ENCODE measurements around the gene USH1C. TPM values are rescaled to one million over a fixed set of nuclear protein-coding genes. Genes with fewer than 3 reads are reported as not detected.

Gene USH1C
- total RNA-seq, 4 donors from 2014 or later = not detected

- no peaks in the 10 kb centered on the region for H3K36me3 ChIP-seq
- no peak overlapping the region for H3K27ac ChIP-seq
- H3K9me3 ChIP-seq = no peaks in the 10 kb centered on the region
- DNase-seq (ENCODE audit: low spot score in 2 of 2) = no peak
- no peaks in the 10 kb centered on the region for H3K4me1 ChIP-seq
- WGBS, 2 donors = 87 to 89% methylated on average over 6 to 9 of the region's 9 CpGs
- H3K4me3 ChIP-seq = no peak overlapping the region
- H3K27me3 ChIP-seq = no peaks in the 10 kb centered on the region
- TF ChIP-seq EP300 (IDR thresholded peaks at IDR 0.05) = no peak
- TF ChIP-seq POLR2A (IDR thresholded peaks at IDR 0.05) = no peak
- TF ChIP-seq CTCF (IDR thresholded peaks at IDR 0.05) = no peak
Observed at GRCh38 chr11:17558916-17559315, 14.7 kb upstream of the USH1C start.

- Histone ChIP-seq H3K4me3 (no peak overlapping the region), H3K9me3 (no peaks in the 10 kb centered on the region), H3K27ac (no peak overlapping the region), H3K27me3 (no peaks in the 10 kb centered on the region), H3K4me1 (no peaks in the 10 kb centered on the region), H3K36me3 (no peaks in the 10 kb centered on the region)
- WGBS, 2 donors = 75 to 83% methylated on average over 14 to 15 of the region's 15 CpGs
- DNase-seq (ENCODE audit: low spot score in 2 of 2) = no peak
- TF ChIP-seq CTCF (IDR thresholded peaks at IDR 0.05) (no peak), EP300 (IDR thresholded peaks at IDR 0.05) (no peak), POLR2A (IDR thresholded peaks at IDR 0.05) (no peak)
Observed at GRCh38 chr11:17558025-17558780, 14.0 kb upstream of the USH1C start.

GRCh38 chr11:17556999-17557398 lies 12.8 kb upstream of the USH1C start:
- Histone ChIP-seq H3K27me3 (no peaks in the 10 kb centered on the region), H3K36me3 (no peaks in the 10 kb centered on the region), H3K4me1 (no peaks in the 10 kb centered on the region), H3K4me3 (no peak overlapping the region), H3K9me3 (no peaks in the 10 kb centered on the region), H3K27ac (no peak overlapping the region)
- WGBS, 2 donors = 82 to 84% methylated on average over 8 of the region's 8 CpGs
- TF ChIP-seq CTCF (IDR thresholded peaks at IDR 0.05) = no peak
- TF ChIP-seq POLR2A (IDR thresholded peaks at IDR 0.05) = no peak
- no peak for TF ChIP-seq EP300 (IDR thresholded peaks at IDR 0.05)
- DNase-seq (ENCODE audit: low spot score in 2 of 2) = no peak

DNA sequence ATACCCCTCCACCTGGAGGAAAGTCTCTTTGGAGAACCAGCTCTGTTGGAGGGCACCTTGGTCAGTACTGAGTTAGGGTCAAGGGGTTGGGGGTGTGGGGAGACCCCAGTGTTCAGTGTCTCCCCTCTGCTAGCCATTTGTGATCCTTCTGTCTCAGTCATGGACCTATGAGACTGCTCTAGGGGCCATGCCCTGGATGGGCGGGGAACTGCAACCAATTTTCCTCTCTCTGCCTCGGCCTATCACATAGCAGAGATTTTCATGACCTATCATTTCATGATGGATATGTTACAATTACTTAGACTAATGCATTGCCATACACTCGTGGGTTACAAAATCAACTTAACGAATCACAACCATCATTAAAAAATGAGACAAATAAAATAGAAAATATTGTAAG lies 10.3 kb upstream of the USH1C start:
- DNase-seq (ENCODE audit: low spot score in 2 of 2) = no peak
- H3K9me3 ChIP-seq = no peaks in the 10 kb centered on the region

More for the DNA sequence above, 10.3 kb upstream of the USH1C start:
- H3K27ac ChIP-seq = no peak overlapping the region
- TF ChIP-seq POLR2A (IDR thresholded peaks at IDR 0.05) = no peak
- no peak for TF ChIP-seq EP300 (IDR thresholded peaks at IDR 0.05)
- no peak for TF ChIP-seq CTCF (IDR thresholded peaks at IDR 0.05)
- H3K4me3 ChIP-seq = no peak overlapping the region
- 88 to 91% methylated on average over 4 of the region's 4 CpGs for WGBS, 2 donors
- no peaks in the 10 kb centered on the region for H3K4me1 ChIP-seq
- H3K27me3 ChIP-seq = no peaks in the 10 kb centered on the region
- no peaks in the 10 kb centered on the region for H3K36me3 ChIP-seq

Measured in tibial nerve (tissue), 4 donors.